Activated CD8-positive, alpha-beta memory T cell treated with anti-CD3 and anti-CD28 coated beads, Interleukin-2, amount 50 U/mL, for 1 hour (primary cell): ENCODE data around the gene CGB5.
A peak's percentile ranks its signal among the peaks of the same experiment; 100 is the strongest.
"Not testable (repeated sequence)": the region's sequence is repeated elsewhere in the genome, so short reads cannot be mapped to it uniquely, and the experiment has no call there.

ENCODE experiments used
- DNase-seq: peaks from one replicate; pipeline ENCODE4 v3.0.0-alpha.2; 2020; ENCODE audit errors: extremely low read depth

CGB5 gene

GRCh38 chr19:49020931-49021895, 22.4 kb upstream of the CGB5 start:
- DNase-seq = no peak

GRCh38 chr19:49022116-49022515, 21.5 kb upstream of the CGB5 start:
- no peak for DNase-seq

- not testable (repeated sequence) for DNase-seq
Measured at GRCh38 chr19:49024233-49024632, 19.4 kb upstream of the CGB5 start, which contains the start of gene CGB3. Gene CGB3 (minus strand): TSS chr19:49024333. CDS start chr19:49023971, 362 bp downstream.

GRCh38 chr19:49025088-49025487, 18.6 kb upstream of the CGB5 start:
- DNase-seq = not testable (repeated sequence)

- DNase-seq = not testable (repeated sequence)
Measured at GRCh38 chr19:49025599-49025998, 18.0 kb upstream of the CGB5 start.

- not testable (repeated sequence) for DNase-seq
Measured at GRCh38 chr19:49028686-49029085, 15.0 kb upstream of the CGB5 start.

GRCh38 chr19:49029749-49030148, 13.9 kb upstream of the CGB5 start:
- not testable (repeated sequence) for DNase-seq

GRCh38 chr19:49030323-49030722, 13.3 kb upstream of the CGB5 start:
- DNase-seq = not testable (repeated sequence)

- peak; percentile 20 for DNase-seq
Measured at GRCh38 chr19:49031642-49032301, 11.9 kb upstream of the CGB5 start, which contains the start of gene CGB2. Gene CGB2 (plus strand): TSS chr19:49031890. CDS start chr19:49032096, 206 bp downstream.

- not testable (repeated sequence) for DNase-seq
Measured at GRCh38 chr19:49036815-49037214, 6.8 kb upstream of the CGB5 start, which contains the start of gene CGB1. Gene CGB1 (minus strand): TSS chr19:49036895. CDS start chr19:49036711, 184 bp downstream.

GRCh38 chr19:49038111-49038510, 5.5 kb upstream of the CGB5 start:
- not testable (repeated sequence) for DNase-seq

- DNase-seq = not testable (repeated sequence)
Measured at GRCh38 chr19:49038557-49039276, 4.9 kb upstream of the CGB5 start.

- not testable (repeated sequence) for DNase-seq
Measured at GRCh38 chr19:49039736-49040135, 3.9 kb upstream of the CGB5 start.

GRCh38 chr19:49042177-49042576, 1.5 kb upstream of the CGB5 start:
- DNase-seq = no peak

GRCh38 chr19:49042666-49043065, 982 bp upstream of the CGB5 start:
- DNase-seq = not testable (repeated sequence)

- DNase-seq = not testable (repeated sequence)
Measured at GRCh38 chr19:49049011-49049410, 5.4 kb downstream of the CGB5 start, which contains the start of gene CGB8. Gene CGB8 (minus strand): TSS chr19:49049111. CDS start chr19:49048739, 372 bp downstream.

- not testable (repeated sequence) for DNase-seq
Measured at GRCh38 chr19:49049834-49050233, 6.2 kb downstream of the CGB5 start.

- not testable (repeated sequence) for DNase-seq
Measured at GRCh38 chr19:49050376-49051033, 6.9 kb downstream of the CGB5 start.

GRCh38 chr19:49056101-49056901, 12.7 kb downstream of the CGB5 start:
- DNase-seq = no peak
